ENCODE results near the gene ITPR1.

DNA sequence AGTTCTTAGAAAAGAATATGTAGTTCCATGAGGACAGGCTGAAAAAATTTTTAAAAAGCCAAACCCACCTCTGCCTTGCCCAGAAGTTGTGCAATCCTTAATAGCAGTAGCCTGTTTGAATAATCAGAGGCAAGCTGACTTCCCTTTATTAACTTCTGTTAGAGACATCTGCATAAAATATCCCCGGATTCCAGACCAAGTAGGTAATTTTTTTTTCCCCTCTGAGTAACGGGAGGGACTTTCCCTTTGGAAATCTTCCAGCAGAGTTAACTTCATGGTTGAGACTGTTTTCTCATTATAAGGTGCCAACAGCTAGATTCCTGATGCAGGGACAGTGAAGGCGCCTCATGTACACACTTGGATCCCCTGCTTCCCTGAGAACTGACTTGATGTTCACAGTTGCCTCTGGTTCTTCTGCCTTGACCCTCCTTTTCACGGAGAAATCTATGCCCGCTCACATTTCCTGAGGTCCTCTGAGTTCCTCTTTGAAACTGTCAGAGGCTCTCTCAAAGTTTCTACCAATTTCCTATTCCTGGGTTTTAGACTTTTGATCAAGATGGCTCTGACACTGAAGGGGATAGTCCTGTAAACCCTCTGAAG is 258.5 kb downstream of the ITPR1 start:
- TF ChIP-seq SP1 (IDR thresholded peaks at IDR 0.05): no peak
- TF ChIP-seq, protein P1, sequence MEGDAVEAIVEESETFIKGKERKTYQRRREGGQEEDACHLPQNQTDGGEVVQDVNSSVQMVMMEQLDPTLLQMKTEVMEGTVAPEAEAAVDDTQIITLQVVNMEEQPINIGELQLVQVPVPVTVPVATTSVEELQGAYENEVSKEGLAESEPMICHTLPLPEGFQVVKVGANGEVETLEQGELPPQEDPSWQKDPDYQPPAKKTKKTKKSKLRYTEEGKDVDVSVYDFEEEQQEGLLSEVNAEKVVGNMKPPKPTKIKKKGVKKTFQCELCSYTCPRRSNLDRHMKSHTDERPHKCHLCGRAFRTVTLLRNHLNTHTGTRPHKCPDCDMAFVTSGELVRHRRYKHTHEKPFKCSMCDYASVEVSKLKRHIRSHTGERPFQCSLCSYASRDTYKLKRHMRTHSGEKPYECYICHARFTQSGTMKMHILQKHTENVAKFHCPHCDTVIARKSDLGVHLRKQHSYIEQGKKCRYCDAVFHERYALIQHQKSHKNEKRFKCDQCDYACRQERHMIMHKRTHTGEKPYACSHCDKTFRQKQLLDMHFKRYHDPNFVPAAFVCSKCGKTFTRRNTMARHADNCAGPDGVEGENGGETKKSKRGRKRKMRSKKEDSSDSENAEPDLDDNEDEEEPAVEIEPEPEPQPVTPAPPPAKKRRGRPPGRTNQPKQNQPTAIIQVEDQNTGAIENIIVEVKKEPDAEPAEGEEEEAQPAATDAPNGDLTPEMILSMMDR (IDR thresholded peaks at IDR 0.05; ENCODE audit: low read depth, low read length, missing input control): no peak
- TF ChIP-seq, protein P2, sequence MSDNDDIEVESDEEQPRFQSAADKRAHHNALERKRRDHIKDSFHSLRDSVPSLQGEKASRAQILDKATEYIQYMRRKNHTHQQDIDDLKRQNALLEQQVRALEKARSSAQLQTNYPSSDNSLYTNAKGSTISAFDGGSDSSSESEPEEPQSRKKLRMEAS (IDR thresholded peaks at IDR 0.05): no peak
- no peak for TF ChIP-seq YY1 (IDR thresholded peaks at IDR 0.05)
